Inflammatory macrophage treated with lipopolysaccharide for 4 hours (primary cell): ENCODE results near the gene GBX2.
"Not testable (repeated sequence)": the region's sequence is repeated elsewhere in the genome, so short reads cannot be mapped to it uniquely, and the experiment has no call there.

Experiments
- DNase-seq: peaks from one replicate; pipeline ENCODE4 v3.0.0-alpha.2; 2020

GBX2 gene

GRCh38 chr2:236143811-236144210, 24.4 kb downstream of the GBX2 start:
- no peak for DNase-seq

- not testable (repeated sequence) for DNase-seq
These were observed 26.6 kb downstream of the GBX2 start for GRCh38 chr2:236141616-236142015.

GRCh38 chr2:236137066-236137465, 31.1 kb downstream of the GBX2 start:
- no peak for DNase-seq

- DNase-seq, result no peak
These were observed 31.6 kb downstream of the GBX2 start for GRCh38 chr2:236136538-236136937.

- DNase-seq, result no peak
These were observed 34.7 kb downstream of the GBX2 start for GRCh38 chr2:236133410-236134012.

GRCh38 chr2:236131073-236131692, 37.0 kb downstream of the GBX2 start:
- DNase-seq, result no peak

GRCh38 chr2:236130349-236130998, 37.7 kb downstream of the GBX2 start:
- DNase-seq, result no peak

- no peak for DNase-seq
These were observed 38.3 kb downstream of the GBX2 start for GRCh38 chr2:236129935-236130334.

GRCh38 chr2:236128321-236128720, 39.9 kb downstream of the GBX2 start:
- no peak for DNase-seq

- no peak for DNase-seq
These were observed 41.2 kb downstream of the GBX2 start for GRCh38 chr2:236127010-236127409.

GRCh38 chr2:236125541-236125940, 42.6 kb downstream of the GBX2 start:
- DNase-seq, result no peak

- no peak for DNase-seq
These were observed 43.8 kb downstream of the GBX2 start for GRCh38 chr2:236124182-236124893.

GRCh38 chr2:236123716-236124115, 44.5 kb downstream of the GBX2 start:
- no peak for DNase-seq

GRCh38 chr2:236122236-236122635, 46.0 kb downstream of the GBX2 start:
- no peak for DNase-seq

- DNase-seq, result no peak
These were observed 46.6 kb downstream of the GBX2 start for GRCh38 chr2:236121546-236121945.

GRCh38 chr2:236120829-236121228, 47.4 kb downstream of the GBX2 start:
- DNase-seq, result no peak

GRCh38 chr2:236120141-236120601, 48.0 kb downstream of the GBX2 start:
- DNase-seq, result no peak

- DNase-seq, result no peak
These were observed 48.7 kb downstream of the GBX2 start for GRCh38 chr2:236119476-236119875.

GRCh38 chr2:236119003-236119402, 49.2 kb downstream of the GBX2 start:
- no peak for DNase-seq

- DNase-seq, result no peak
These were observed 50.3 kb downstream of the GBX2 start for GRCh38 chr2:236117861-236118269.

GRCh38 chr2:236117401-236117800, 50.8 kb downstream of the GBX2 start:
- no peak for DNase-seq
